A673 (cell line): ENCODE data around the gene CMIP. TPM values are rescaled to one million over a fixed set of nuclear protein-coding genes. Genes with fewer than 3 reads are reported as not detected.

Experiments used
- BruUV-seq: library from RNA; stranded (reverse); fragments of 400-500 nt; replicated peaks from 2 replicates; lab custom pipeline; 2021; lab: Mats Ljungman, UMichigan
- CTCF ChIA-PET: fragments of 300-600 bp; sonication (Branson Sonifier 250); formaldehyde crosslinking; loops from one replicate; lab custom pipeline; 2022; ENCODE audit warnings: antibody characterized with exemption; lab: Charles Lee
- POLR2A ChIA-PET: fragments of 300-600 bp; sonication (Branson Sonifier 250); formaldehyde crosslinking; loops from one replicate; lab custom pipeline; 2022; ENCODE audit warnings: antibody characterized with exemption; ENCODE audit not compliant: low non-redundant PET; lab: Charles Lee
- DNase-seq: peaks from one replicate; pipeline ENCODE4 v3.0.0-alpha.2; 2015; ENCODE audit warnings: low spot score
- H3K27ac ChIP-seq: fragments of 200-600 bp; sonication (generic); 2 replicates; pipeline ENCODE4 v1.5.1; 2016; ENCODE audit warnings: mixed run types, low read depth, mild to moderate bottlenecking, mixed read lengths, antibody characterized with exemption, low read length; ENCODE audit not compliant: poor library complexity, severe bottlenecking
- H3K27me3 ChIP-seq: fragments of 200-600 bp; sonication (generic); replicated peaks from 2 replicates; pipeline ENCODE4 v1.6.1; 2017; ENCODE audit warnings: mixed run types, low read depth, mild to moderate bottlenecking, mixed read lengths, antibody characterized with exemption, low read length; ENCODE audit not compliant: insufficient read depth, poor library complexity
- H3K36me3 ChIP-seq: fragments of 200-600 bp; sonication (generic); 2 replicates; pipeline ENCODE4 v1.6.1; 2016; ENCODE audit warnings: mixed run types, mild to moderate bottlenecking, mixed read lengths, antibody characterized with exemption, low read length; ENCODE audit not compliant: insufficient read depth, poor library complexity, severe bottlenecking
- H3K4me1 ChIP-seq: fragments of 200-600 bp; sonication (generic); 2 replicates; pipeline ENCODE4 v1.6.1; 2017; ENCODE audit warnings: mixed run types, mild to moderate bottlenecking, mixed read lengths, antibody characterized with exemption, low read length; ENCODE audit not compliant: insufficient read depth, poor library complexity, severe bottlenecking
- H3K4me3 ChIP-seq: fragments of 200-600 bp; sonication (generic); 2 replicates; pipeline ENCODE4 v1.5.1; 2016; ENCODE audit warnings: low read depth, mixed run types, mild to moderate bottlenecking, mixed read lengths, low read length; ENCODE audit not compliant: poor library complexity, severe bottlenecking
- H3K9me3 ChIP-seq: fragments of 200-600 bp; sonication (generic); 2 replicates; pipeline ENCODE4 v1.6.1; 2016; ENCODE audit warnings: mixed run types, low read depth, mild to moderate bottlenecking, mixed read lengths, antibody characterized with exemption, low read length; ENCODE audit not compliant: poor library complexity, severe bottlenecking
- EZH2 ChIP-seq: fragments of 200-600 bp; sonication (generic); IDR thresholded peaks from 2 replicates; pipeline ENCODE4 v1.6.1; 2017; ENCODE audit warnings: borderline replicate concordance, low read depth, mild to moderate bottlenecking, mixed read lengths, antibody characterized with exemption, low read length; ENCODE audit not compliant: poor library complexity, severe bottlenecking
- intact Hi-C: fragments of 100-400 bp; cut with micrococcal nuclease; formaldehyde crosslinking; loops from one replicate; pipeline ENCODE4 v1.10.0; 2022; ENCODE audit not compliant: unreplicated experiment
- total RNA-seq: library from RNA; stranded (reverse); gene quantifications from 2 replicates; pipeline ENCODE4 v1.2.3, GENCODE V29; 2021
- TF ChIP-seq, protein P1 (sequence below): fragments of 300-800, 200-600 bp; sonication (generic); conservative IDR thresholded peaks from 2 replicates; pipeline ENCODE4 v1.5.1; 2017; ENCODE audit warnings: low read depth, mild to moderate bottlenecking, antibody characterized with exemption, low read length, moderate library complexity, mixed read lengths

Gene CMIP
- total RNA-seq, 1 experiment from 2014 or later: 25.5 TPM

DNA sequence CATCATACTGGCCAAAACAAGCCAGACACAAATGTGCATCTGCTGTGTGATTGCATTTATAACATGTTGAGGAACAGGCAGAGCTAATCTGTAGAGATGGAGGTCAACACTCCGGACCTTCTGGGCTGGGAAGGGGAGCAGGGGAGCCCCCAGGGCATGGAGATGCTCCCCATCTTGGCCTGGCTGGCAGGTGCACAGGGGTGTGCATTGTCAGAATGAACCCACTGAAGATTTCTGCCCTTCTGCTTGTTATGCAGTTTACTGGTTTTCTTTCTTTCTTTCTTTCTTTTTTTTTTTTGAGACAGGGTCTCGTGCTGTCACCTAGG is 146.9 kb downstream of the CMIP start:
- POLR2A ChIA-PET: no interaction called here
- CTCF ChIA-PET: no interaction called here
- no peaks in the 10 kb centered on the region for H3K36me3 ChIP-seq
- no peak for DNase-seq
- no peaks in the 10 kb centered on the region for H3K9me3 ChIP-seq
- H3K27ac ChIP-seq: no peak overlapping the region
- H3K4me3 ChIP-seq: no peak overlapping the region
- no TSS peak for BruUV-seq
- H3K4me1 ChIP-seq: no peaks in the 10 kb centered on the region
- TF ChIP-seq, protein P1, sequence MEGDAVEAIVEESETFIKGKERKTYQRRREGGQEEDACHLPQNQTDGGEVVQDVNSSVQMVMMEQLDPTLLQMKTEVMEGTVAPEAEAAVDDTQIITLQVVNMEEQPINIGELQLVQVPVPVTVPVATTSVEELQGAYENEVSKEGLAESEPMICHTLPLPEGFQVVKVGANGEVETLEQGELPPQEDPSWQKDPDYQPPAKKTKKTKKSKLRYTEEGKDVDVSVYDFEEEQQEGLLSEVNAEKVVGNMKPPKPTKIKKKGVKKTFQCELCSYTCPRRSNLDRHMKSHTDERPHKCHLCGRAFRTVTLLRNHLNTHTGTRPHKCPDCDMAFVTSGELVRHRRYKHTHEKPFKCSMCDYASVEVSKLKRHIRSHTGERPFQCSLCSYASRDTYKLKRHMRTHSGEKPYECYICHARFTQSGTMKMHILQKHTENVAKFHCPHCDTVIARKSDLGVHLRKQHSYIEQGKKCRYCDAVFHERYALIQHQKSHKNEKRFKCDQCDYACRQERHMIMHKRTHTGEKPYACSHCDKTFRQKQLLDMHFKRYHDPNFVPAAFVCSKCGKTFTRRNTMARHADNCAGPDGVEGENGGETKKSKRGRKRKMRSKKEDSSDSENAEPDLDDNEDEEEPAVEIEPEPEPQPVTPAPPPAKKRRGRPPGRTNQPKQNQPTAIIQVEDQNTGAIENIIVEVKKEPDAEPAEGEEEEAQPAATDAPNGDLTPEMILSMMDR: no peak
- no peak for TF ChIP-seq EZH2
- intact Hi-C loops: no loop called here
- no peaks in the 10 kb centered on the region for H3K27me3 ChIP-seq

DNA sequence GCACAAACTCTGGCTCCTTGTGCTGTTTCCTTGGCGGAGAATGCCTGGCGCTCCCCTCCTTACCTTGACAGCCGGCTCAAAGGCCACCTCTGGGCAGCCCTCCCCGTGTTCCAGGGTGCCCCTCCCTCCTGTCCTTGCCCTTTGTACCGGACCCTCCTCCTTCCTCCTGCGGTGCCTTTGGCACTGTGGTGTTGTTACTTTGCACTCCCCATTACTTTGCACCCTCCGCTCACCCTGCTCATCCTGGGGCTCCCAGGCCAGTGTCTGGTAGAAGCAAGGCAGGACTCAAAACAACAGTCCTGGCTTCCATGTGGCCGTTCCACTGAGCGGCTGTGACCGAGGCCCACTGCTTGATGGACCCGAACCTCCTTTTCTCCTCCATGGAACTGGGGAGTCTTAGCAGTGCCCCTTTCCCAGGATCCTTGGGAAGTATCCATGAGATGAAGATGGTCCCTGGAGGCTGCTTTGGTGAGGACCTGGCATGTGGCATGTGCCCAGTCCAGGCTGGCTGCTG is 147.8 kb downstream of the CMIP start:
- Histone ChIP-seq H3K4me1 (no peaks in the 10 kb centered on the region), H3K9me3 (no peaks in the 10 kb centered on the region), H3K36me3 (no peaks in the 10 kb centered on the region), H3K27ac (no peak overlapping the region), H3K27me3 (no peaks in the 10 kb centered on the region), H3K4me3 (no peak overlapping the region)
- TF ChIP-seq, protein P1: no peak
- TF ChIP-seq EZH2: no peak
- DNase-seq: no peak
- POLR2A ChIA-PET: no interaction called here
- no TSS peak for BruUV-seq
- intact Hi-C loops: no loop called here
- CTCF ChIA-PET: no interaction called here

- intact Hi-C loops: no loop called here
- CTCF ChIA-PET: interaction anchor here (0.6 kb wide), 1 partner anchor 276 kb away, joined by 4 read pairs; no protein-coding TSS in a partner anchor
- TF ChIP-seq EZH2: no peak
- TF ChIP-seq, protein P1: no peak
Measured at GRCh38 chr16:81593481-81593880, 148.9 kb downstream of the CMIP start.

More at GRCh38 chr16:81593481-81593880, 148.9 kb downstream of the CMIP start:
- no peaks in the 10 kb centered on the region for H3K4me1 ChIP-seq
- no TSS peak for BruUV-seq
- no peak for DNase-seq
- no peak overlapping the region for H3K4me3 ChIP-seq
- no peak overlapping the region for H3K27ac ChIP-seq
- H3K36me3 ChIP-seq: no peaks in the 10 kb centered on the region
- POLR2A ChIA-PET: no interaction called here
- H3K9me3 ChIP-seq: no peaks in the 10 kb centered on the region
- no peaks in the 10 kb centered on the region for H3K27me3 ChIP-seq
